ENCODE results near the gene POPDC3.

The POPDC3 gene

DNA sequence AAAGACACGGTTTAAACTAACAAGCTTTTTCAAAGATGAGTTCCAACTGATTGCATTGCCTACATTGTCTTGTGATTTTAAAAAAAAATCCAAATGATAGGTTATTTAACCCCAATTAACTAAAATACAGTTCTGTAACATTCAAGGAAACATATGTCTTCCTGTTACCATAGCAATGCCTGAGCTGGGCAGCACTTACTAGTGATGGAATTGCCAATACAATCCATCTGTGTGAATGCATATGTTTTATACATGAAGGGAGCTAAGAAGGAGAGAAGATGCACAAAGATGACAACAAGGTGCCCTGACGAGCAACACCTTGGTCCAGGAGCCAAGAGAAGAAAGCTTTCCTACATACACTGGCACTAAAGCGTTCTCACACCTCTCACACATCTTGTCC is 68.7 kb downstream of the POPDC3 start:
- Histone ChIP-seq H3K4me3 (ENCODE audit: low read length) (no peak overlapping the region), H3K36me3 (ENCODE audit: insufficient read depth, low read length) (peaks cover 12% of the 10 kb centered on the region), H3K9ac (ENCODE audit: low read depth, low read length) (no peak overlapping the region), H3K4me2 (ENCODE audit: low read length) (no peak overlapping the region), H3K4me1 (ENCODE audit: control insufficient read depth, insufficient read depth, low read length) (no peaks in the 10 kb centered on the region), H3K27me3 (ENCODE audit: control insufficient read depth, insufficient read depth, low read length) (no peaks in the 10 kb centered on the region), H3K9me3 (replicated peaks; ENCODE audit: low read length) (no peaks in the 10 kb centered on the region)

DNA sequence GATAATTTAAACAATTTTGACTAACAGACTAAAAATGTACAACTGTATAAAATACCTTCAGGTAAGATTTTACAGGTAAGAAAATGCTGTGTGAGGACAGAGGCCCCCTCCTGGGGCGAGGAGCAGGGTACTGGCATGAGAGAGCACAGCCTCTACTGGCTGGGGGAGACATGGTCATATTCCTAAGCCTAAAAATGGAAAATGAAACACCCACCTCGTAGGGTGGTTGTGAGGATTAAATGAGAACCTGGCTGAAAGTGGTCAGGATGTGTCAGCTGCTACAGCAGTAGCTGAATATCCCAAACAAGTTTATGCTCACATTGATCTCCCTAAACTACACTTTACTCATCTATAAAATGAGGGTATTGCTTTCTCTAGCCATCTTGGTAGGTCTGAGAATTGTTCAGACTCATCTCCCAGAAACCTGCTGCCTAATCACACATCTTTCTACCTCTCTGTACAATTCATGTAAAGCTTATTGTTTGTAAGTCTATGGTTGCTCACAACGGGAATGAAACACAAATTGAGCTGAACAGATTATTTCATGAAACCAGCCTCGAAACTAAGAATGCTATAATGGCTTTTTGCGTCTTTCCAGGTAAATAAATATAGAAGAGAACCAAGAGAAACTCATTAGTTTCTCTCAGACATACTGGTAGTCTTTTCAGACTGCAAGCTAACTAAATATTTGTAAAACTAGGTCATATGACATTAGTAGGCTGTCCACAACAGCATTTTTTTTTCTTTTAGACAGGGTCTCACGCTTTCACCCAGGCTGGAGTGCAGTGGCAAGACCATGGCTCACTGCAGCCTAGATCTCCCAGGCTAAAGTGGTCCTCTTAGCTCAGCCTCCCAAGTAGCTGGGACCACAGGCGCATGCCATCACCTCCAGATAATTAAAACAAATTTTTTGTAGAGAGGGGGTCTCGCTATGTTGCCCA is 69.6 kb downstream of the POPDC3 start:
- no peak overlapping the region for H3K4me2 ChIP-seq (ENCODE audit: low read length)
- H3K9ac ChIP-seq (ENCODE audit: low read depth, low read length): no peak overlapping the region

DNA sequence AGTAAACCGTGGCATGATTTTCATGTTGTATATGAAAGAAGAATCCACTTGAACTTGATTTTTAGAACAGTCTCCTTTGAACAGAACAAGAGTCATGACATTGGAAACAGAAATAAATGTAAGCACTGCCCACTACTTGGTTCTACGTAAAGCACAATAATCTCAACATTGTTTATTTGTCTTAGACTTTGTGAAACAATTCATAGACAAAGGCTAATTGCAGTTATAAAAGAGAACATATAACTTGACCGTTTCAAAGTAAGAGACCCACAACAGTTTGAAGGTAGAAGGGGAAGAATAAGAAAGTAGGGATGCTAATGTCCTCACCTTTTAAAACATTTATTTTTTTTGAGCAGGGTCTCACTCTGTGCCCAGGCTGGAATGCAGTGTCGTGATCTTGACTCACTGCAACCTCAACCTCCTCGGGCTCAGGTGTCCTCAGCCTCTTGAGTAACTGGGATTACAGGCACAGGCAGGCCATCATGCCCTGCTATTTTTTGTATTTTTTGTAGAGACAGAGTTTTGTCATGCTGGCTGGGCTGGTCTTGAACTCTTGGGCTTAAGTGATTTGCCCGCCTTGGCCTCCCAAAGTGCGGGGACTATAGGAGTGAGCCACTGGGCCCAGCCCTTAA is 71.1 kb downstream of the POPDC3 start:
- H3K27me3 ChIP-seq (ENCODE audit: control insufficient read depth, insufficient read depth, low read length): no peaks in the 10 kb centered on the region
- no peak overlapping the region for H3K9ac ChIP-seq (ENCODE audit: low read depth, low read length)
- no peak overlapping the region for H3K4me2 ChIP-seq (ENCODE audit: low read length)
- H3K4me3 ChIP-seq (ENCODE audit: low read length): no peak overlapping the region
- H3K9me3 ChIP-seq (replicated peaks; ENCODE audit: low read length): no peaks in the 10 kb centered on the region
- no peaks in the 10 kb centered on the region for H3K4me1 ChIP-seq (ENCODE audit: control insufficient read depth, insufficient read depth, low read length)
- H3K36me3 ChIP-seq (ENCODE audit: insufficient read depth, low read length): peaks cover 17% of the 10 kb centered on the region

More for the DNA sequence above, 69.6 kb downstream of the POPDC3 start:
- Histone ChIP-seq H3K9me3 (replicated peaks; ENCODE audit: low read length) (no peaks in the 10 kb centered on the region), H3K27me3 (ENCODE audit: control insufficient read depth, insufficient read depth, low read length) (no peaks in the 10 kb centered on the region), H3K36me3 (ENCODE audit: insufficient read depth, low read length) (peaks cover 13% of the 10 kb centered on the region), H3K4me3 (ENCODE audit: low read length) (no peak overlapping the region), H3K4me1 (ENCODE audit: control insufficient read depth, insufficient read depth, low read length) (no peaks in the 10 kb centered on the region)
